K562 (cell line): ENCODE data around the gene APOB. TPM values are rescaled to one million over a fixed set of nuclear protein-coding genes. Genes with fewer than 3 reads are reported as not detected.

Experiments
- ATAC-seq: fragments of 200-7000 bp; cut with Tn5 transposase; 3 replicates; pipeline ENCODE4 v1.9.1; 2020; ENCODE audit warnings: moderate library complexity
- BruUV-seq: library from RNA; stranded (reverse); fragments of 400-500 nt; replicated peaks from 2 replicates; lab custom pipeline; 2021; lab: Mats Ljungman, UMichigan
- CTCF ChIA-PET: fragments of 300-600 bp; formaldehyde crosslinking; extraction: SDS; loops from one replicate; lab custom pipeline; 2021; ENCODE audit warnings: low intra/inter-chr PET ratio; lab: Yijun Ruan, JAX
- POLR2A ChIA-PET: fragments of 300-600, 350-650 bp; sonication (Branson Sonifier 250); formaldehyde crosslinking; extraction: SDS; loops from one replicate; lab custom pipeline; 2021; ENCODE audit warnings: antibody characterized with exemption, inconsistent platforms; lab: Yijun Ruan, JAX
- DNase-seq, 4 experiments: peaks; one replicate each; pipeline versions ENCODE4 v3.0.0 to v3.0.0-alpha.2; 2011 to 2018; ENCODE audit warnings: low spot score in 3 of 4, mixed read lengths in 3 of 4; ENCODE audit errors: extremely low read depth in 1 of 4
- FAIRE-seq: peaks from 2 replicates; lab custom pipeline; 2011; peaks lifted over from hg19 to GRCh38; lab: Jason Lieb, UNC
- H2AFZ ChIP-seq: 2 replicates; pipeline ENCODE4 v1.6.0; 2011; ENCODE audit warnings: low read depth, low read length, control low read depth, inconsistent platforms
- H3K27ac ChIP-seq: fragments of 200-600 bp; 3 replicates; pipeline ENCODE4 v1.8.0; 2011; ENCODE audit warnings: low read depth, mild to moderate bottlenecking, control low read depth, inconsistent platforms, low read length, moderate library complexity, mixed read lengths; ENCODE audit errors: extremely low read depth
- H3K27me3 ChIP-seq, 2 experiments: fragments of 300-600 bp in 1 of 2; 2 replicates in 1 of 2; 3 replicates in 1 of 2; pipeline versions ENCODE4 v1.6.0 to v1.8.0; 2011; ENCODE audit warnings: inconsistent platforms in 2 of 2, low read length in 2 of 2, mild to moderate bottlenecking in 1 of 2, mixed read lengths in 1 of 2, moderate library complexity in 1 of 2; ENCODE audit not compliant: control insufficient read depth in 2 of 2, insufficient read depth in 2 of 2
- H3K36me3 ChIP-seq: fragments of 300-600 bp; 3 replicates; pipeline ENCODE4 v1.8.0; 2011; ENCODE audit warnings: mild to moderate bottlenecking, low read length, inconsistent platforms; ENCODE audit not compliant: control insufficient read depth, insufficient read depth
- H3K4me1 ChIP-seq, 2 experiments: fragments of 200-600 bp in 1 of 2; replicated peaks in 1 of 2; 2 replicates in 1 of 2; 3 replicates in 1 of 2; pipeline versions ENCODE4 v1.5.1 to v1.8.0; 2011; ENCODE audit warnings: inconsistent platforms in 2 of 2, low read length in 2 of 2, mild to moderate bottlenecking in 1 of 2, mixed read lengths in 1 of 2, moderate library complexity in 1 of 2; ENCODE audit not compliant: control insufficient read depth in 2 of 2, insufficient read depth in 2 of 2
- H3K4me2 ChIP-seq: 2 replicates; pipeline ENCODE4 v1.6.1; 2011; ENCODE audit warnings: low read length, control low read depth, inconsistent platforms, mixed read lengths; ENCODE audit not compliant: insufficient read depth
- H3K4me3 ChIP-seq: fragments of 200-600 bp; sonication (generic), shearing (Covaris generic); 2 replicates; pipeline ENCODE4 v1.5.1; 2016; ENCODE audit warnings: control low read depth, inconsistent platforms
- H3K79me2 ChIP-seq: fragments of 200-600 bp; 3 replicates; pipeline ENCODE4 v1.8.0; 2011; ENCODE audit warnings: low read length, inconsistent platforms; ENCODE audit not compliant: control insufficient read depth, insufficient read depth
- H3K9ac ChIP-seq, 2 experiments: 2 replicates each; pipeline versions ENCODE4 v1.6.0 to v1.6.1; 2011; ENCODE audit warnings: low read depth in 2 of 2, low read length in 2 of 2, control low read depth in 1 of 2, inconsistent platforms in 1 of 2, mild to moderate bottlenecking in 1 of 2, mixed read lengths in 1 of 2; ENCODE audit not compliant: insufficient read depth in 1 of 2
- H3K9me1 ChIP-seq: one replicate; pipeline ENCODE4 v1.6.0; 2011; ENCODE audit warnings: inconsistent platforms, mild to moderate bottlenecking, low read length, moderate library complexity; ENCODE audit not compliant: control insufficient read depth, insufficient read depth
- H3K9me3 ChIP-seq: replicated peaks from 2 replicates; pipeline ENCODE4 v1.5.1; 2011; ENCODE audit warnings: low read depth, low read length, inconsistent platforms; ENCODE audit not compliant: control insufficient read depth, insufficient read depth
- H4K20me1 ChIP-seq: replicated peaks from 2 replicates; pipeline ENCODE4 v1.6.1; 2011; ENCODE audit warnings: low read length, inconsistent platforms, mixed read lengths; ENCODE audit not compliant: control insufficient read depth, insufficient read depth
- DIDO1 ChIP-seq: fragments of 450-650 bp; IDR thresholded peaks from 2 replicates; pipeline ENCODE4 v1.6.1; 2016; ENCODE audit warnings: low read depth, missing biosample characterization, missing genetic modification characterization
- FUS ChIP-seq: fragments of 200-400 bp; formaldehyde crosslinking; optimal IDR thresholded peaks from 2 replicates; pipeline ENCODE3; 2017; ENCODE audit warnings: low read depth, low read length
- KAT2B ChIP-seq: IDR thresholded peaks from one replicate; pipeline ENCODE4 v1.6.1; 2012; ENCODE audit warnings: low read depth, mild to moderate bottlenecking, control low read depth, inconsistent platforms, low read length, moderate library complexity
- KLF1 ChIP-seq: fragments of 450-650 bp; IDR thresholded peaks from 2 replicates; pipeline ENCODE4 v1.6.1; 2016; ENCODE audit warnings: missing genetic modification characterization, missing compliant biosample characterization
- MCM5 ChIP-seq: fragments of 450-650 bp; IDR thresholded peaks from 2 replicates; pipeline ENCODE4 v1.6.1; 2016; ENCODE audit warnings: low read depth
- NKRF ChIP-seq: fragments of 450-650 bp; IDR thresholded peaks from 2 replicates; pipeline ENCODE4 v1.6.1; 2016; ENCODE audit warnings: borderline replicate concordance
- NR2C1 ChIP-seq, 2 experiments: fragments of 450-650 bp; IDR thresholded peaks; 2 replicates each; pipeline ENCODE4 v1.6.1; 2017; ENCODE audit warnings: mild to moderate bottlenecking in 2 of 2, antibody characterized with exemption in 1 of 2, inconsistent platforms in 1 of 2, missing compliant biosample characterization in 1 of 2, missing genetic modification characterization in 1 of 2
- POLR2A ChIP-seq: fragments of 450-650 bp; conservative IDR thresholded peaks from 2 replicates; pipeline ENCODE4 v1.6.1; 2016
- POLR3G ChIP-seq: IDR thresholded peaks from 2 replicates; pipeline ENCODE4 v1.6.1; 2011; ENCODE audit not compliant: insufficient read length, insufficient replicate concordance; ENCODE audit errors: extremely low read depth
- RAD51 ChIP-seq: fragments of 450-650 bp; IDR thresholded peaks from 2 replicates; pipeline ENCODE4 v1.7.1; 2016; ENCODE audit warnings: low read depth, mild to moderate bottlenecking, borderline replicate concordance
- SMARCA5 ChIP-seq: fragments of 450-650 bp; IDR thresholded peaks from 2 replicates; pipeline ENCODE4 v1.6.1; 2016
- SMARCE1 ChIP-seq: fragments of 450-650 bp; IDR thresholded peaks from 2 replicates; pipeline ENCODE4 v1.7.1; 2016; ENCODE audit warnings: mild to moderate bottlenecking
- ZBTB26 ChIP-seq: fragments of 450-650 bp; formaldehyde crosslinking; IDR thresholded peaks from 2 replicates; pipeline ENCODE4 v1.4.0; 2022; ENCODE audit warnings: missing genetic modification characterization
- ZNF146 ChIP-seq: IDR thresholded peaks from one replicate; pipeline ENCODE4 v1.6.1; 2018; ENCODE audit warnings: missing compliant biosample characterization; ENCODE audit not compliant: unreplicated experiment
- ZNF184 ChIP-seq: sonication (generic); formaldehyde crosslinking; IDR thresholded peaks from 2 replicates; pipeline ENCODE4 v1.5.0; 2020; ENCODE audit warnings: missing genetic modification reagents
- ZNF232 ChIP-seq: sonication (generic); formaldehyde crosslinking; IDR thresholded peaks from 2 replicates; pipeline ENCODE4 v1.8.0; 2022; ENCODE audit warnings: mild to moderate bottlenecking, missing genetic modification reagents
- ZNF584 ChIP-seq: fragments of 200-800 bp; sonication (Bioruptor generic); IDR thresholded peaks from 2 replicates; pipeline ENCODE4 v1.6.1; 2016; ENCODE audit warnings: low read depth, mild to moderate bottlenecking, missing genetic modification characterization, missing compliant biosample characterization
- ZNF77 ChIP-seq: fragments of 250-450 bp; sonication (Bioruptor Pico); IDR thresholded peaks from 2 replicates; pipeline ENCODE4 v1.5.0; 2020
- WGBS: fragments of 100-300 bp; shearing (Covaris generic); methylation state at CpG from one replicate; pipeline ENCODE4 v1.1.6; 2016; ENCODE audit warnings: low coverage, mixed read lengths; ENCODE audit not compliant: insufficient coverage; ENCODE audit errors: missing lambda C conversion rate; 5-methylcytosine and 5-hydroxymethylcytosine counted together
- in situ Hi-C: fragments of 300-500 bp; cut with MboI; formaldehyde crosslinking; loops from 4 replicates; pipeline ENCODE4 v1.15.0; 2018; ENCODE audit warnings: inconsistent platforms, mixed read lengths
- intact Hi-C: fragments of 100-400 bp; cut with micrococcal nuclease; formaldehyde crosslinking; loops from 2 replicates; pipeline ENCODE4 v1.14.2; 2022
- polyA plus RNA-seq, 8 experiments: library from polyadenylated mRNA; depleted of rRNA in 4 of 8; stranded (reverse) in 5 of 8; unstranded in 3 of 8; fragments of >200 nt; fragmentation: Nextera tagmentation in 2 of 8; fragmentation: Illumina TruSeq in 1 of 8; extraction: Ambion mirVana in 2 of 8; extraction: Trizol in 1 of 8; gene quantifications; 2 replicates each; pipeline versions ENCODE4 v1.2.1 to v1.2.3, GENCODE V29; 2011 to 2014; ENCODE audit warnings: inconsistent platforms in 1 of 8, missing spikeins in 1 of 8
- total RNA-seq, 7 experiments: library from RNA; depleted of rRNA in 6 of 7; stranded (reverse); fragments of >200 nt in 6 of 7; fragmentation: Illumina TruSeq in 2 of 7; extraction: Trizol in 2 of 7; gene quantifications; 2 replicates each; pipeline versions ENCODE4 v1.2.1 to v1.2.3, GENCODE V29; 2011 to 2021; ENCODE audit warnings: low replicate concordance in 1 of 7
- TF ChIP-seq, protein P1 (sequence below): fragments of 450-650 bp; IDR thresholded peaks from 2 replicates; pipeline ENCODE4 v1.6.1; 2016; ENCODE audit warnings: mild to moderate bottlenecking

The APOB gene
- total and polyA plus RNA-seq, 9 of the 15 experiments (the other 6 are each of a cell fraction or from before 2014, with no cell fraction given), result 0.73 TPM; not detected in 8

DNA sequence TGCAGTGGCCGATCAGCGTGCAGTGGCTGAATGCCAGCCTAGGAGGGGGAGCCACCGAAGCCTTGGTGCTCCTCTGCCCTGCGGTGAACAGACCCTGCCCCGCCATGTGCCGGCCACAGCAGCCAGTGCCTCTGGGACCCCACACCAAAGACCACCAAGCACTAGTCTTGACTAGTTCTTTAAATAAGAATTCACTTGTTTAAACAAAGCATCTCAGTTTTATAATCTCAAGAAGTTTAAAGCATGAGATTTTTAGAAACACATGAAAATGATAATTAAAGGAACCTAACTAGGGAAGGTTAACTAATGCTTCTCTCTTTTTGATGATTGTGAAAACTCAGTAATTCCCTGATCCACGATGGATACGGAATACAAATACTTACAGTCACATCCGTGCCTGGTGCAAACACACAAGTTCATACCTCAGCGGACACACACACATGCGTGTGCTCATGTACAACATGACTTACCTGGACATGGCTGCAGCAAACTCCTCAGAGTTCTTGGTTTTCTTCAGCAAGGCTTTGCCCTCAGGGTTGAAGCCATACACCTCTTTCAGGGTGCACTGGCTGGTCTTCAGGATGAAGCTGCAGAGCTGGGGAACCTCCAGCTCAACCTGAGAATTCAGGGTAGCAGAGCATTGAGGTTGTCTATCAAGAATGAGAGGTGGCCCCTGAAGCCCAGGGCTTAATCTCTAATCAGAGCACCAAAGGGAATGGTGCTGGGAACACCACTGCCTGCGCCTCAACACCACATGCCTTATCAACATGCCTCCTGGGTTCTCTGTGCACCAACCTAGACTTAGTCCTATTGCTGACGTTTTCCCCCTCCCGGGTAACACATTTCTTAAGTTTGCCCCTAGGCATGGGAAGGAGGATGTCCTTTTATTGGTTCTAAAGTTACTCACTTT lies 3.1 kb downstream of the APOB start:
- Histone ChIP-seq H4K20me1 (no peaks in the 10 kb centered on the region; the same call in 1 of the 2 replicates), H3K4me1 (peaks cover 0 to 8% of the 10 kb centered on the region in 2 experiments; a peak in 1 of 5 replicates), H3K9me3 (no peaks in the 10 kb centered on the region), H3K9ac (no peak overlapping the region), H3K27ac (no peak overlapping the region), H3K79me2 (no peaks in the 10 kb centered on the region), H3K36me3 (no peaks in the 10 kb centered on the region), H3K27me3 (peaks cover 2 to 26% of the 10 kb centered on the region in 2 experiments; a peak in 4 of 5 replicates), H2AFZ (no peak overlapping the region), H3K4me3 (no peak overlapping the region), H3K9me1 (no peaks in the 10 kb centered on the region), H3K4me2 (no peak overlapping the region)
- intact Hi-C loops, result no loop called here
- ChIA-PET CTCF (no interaction called here), POLR2A (no interaction called here)
- in situ Hi-C loops, result no loop called here
- FAIRE-seq (no peak), ATAC-seq (no peak), DNase-seq (no peak)
- BruUV-seq, result no TSS peak
- whole genome bisulfite sequencing, result 0% methylated on average over 14 of the region's 14 CpGs
- TF ChIP-seq RAD51, result no peak
- no peak for TF ChIP-seq DIDO1 (tag)
- no peak for TF ChIP-seq POLR3G
- TF ChIP-seq KLF1 (tag), result no peak
- TF ChIP-seq MCM5, result no peak
- no peak for TF ChIP-seq ZNF184 (CRISPR knock-in tag)
- no peak for TF ChIP-seq ZNF584 (CRISPR knock-in tag)
- TF ChIP-seq POLR2A, result no peak
- TF ChIP-seq ZNF77 (CRISPR knock-in tag), result no peak
- TF ChIP-seq NR2C1 (IDR thresholded peaks at IDR 0.05), result no peak
- no peak for TF ChIP-seq NR2C1 (tag; IDR thresholded peaks at IDR 0.05)
- no peak for TF ChIP-seq SMARCE1
- TF ChIP-seq SMARCA5, result no peak
- TF ChIP-seq, protein P1, sequence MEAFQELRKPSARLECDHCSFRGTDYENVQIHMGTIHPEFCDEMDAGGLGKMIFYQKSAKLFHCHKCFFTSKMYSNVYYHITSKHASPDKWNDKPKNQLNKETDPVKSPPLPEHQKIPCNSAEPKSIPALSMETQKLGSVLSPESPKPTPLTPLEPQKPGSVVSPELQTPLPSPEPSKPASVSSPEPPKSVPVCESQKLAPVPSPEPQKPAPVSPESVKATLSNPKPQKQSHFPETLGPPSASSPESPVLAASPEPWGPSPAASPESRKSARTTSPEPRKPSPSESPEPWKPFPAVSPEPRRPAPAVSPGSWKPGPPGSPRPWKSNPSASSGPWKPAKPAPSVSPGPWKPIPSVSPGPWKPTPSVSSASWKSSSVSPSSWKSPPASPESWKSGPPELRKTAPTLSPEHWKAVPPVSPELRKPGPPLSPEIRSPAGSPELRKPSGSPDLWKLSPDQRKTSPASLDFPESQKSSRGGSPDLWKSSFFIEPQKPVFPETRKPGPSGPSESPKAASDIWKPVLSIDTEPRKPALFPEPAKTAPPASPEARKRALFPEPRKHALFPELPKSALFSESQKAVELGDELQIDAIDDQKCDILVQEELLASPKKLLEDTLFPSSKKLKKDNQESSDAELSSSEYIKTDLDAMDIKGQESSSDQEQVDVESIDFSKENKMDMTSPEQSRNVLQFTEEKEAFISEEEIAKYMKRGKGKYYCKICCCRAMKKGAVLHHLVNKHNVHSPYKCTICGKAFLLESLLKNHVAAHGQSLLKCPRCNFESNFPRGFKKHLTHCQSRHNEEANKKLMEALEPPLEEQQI, result no peak
- TF ChIP-seq ZNF146 (CRISPR knock-in tag), result no peak
- TF ChIP-seq FUS, result no peak
- no peak for TF ChIP-seq ZNF232 (CRISPR knock-in tag)
- no peak for TF ChIP-seq KAT2B
- no peak for TF ChIP-seq ZBTB26
- TF ChIP-seq NKRF, result no peak
